SHP77 treated with DMSO at 0.1 percent for 48 hours (cell line): ENCODE measurements around the gene MAST2.
"Not testable (repeated sequence)": the region's sequence is repeated elsewhere in the genome, so short reads cannot be mapped to it uniquely, and the experiment has no call there.

ENCODE experiments used
- DNase-seq: peaks from one replicate; lab custom pipeline; 2025; lab: John Stamatoyannopoulos, UW

The MAST2 gene

GRCh38 chr1:45857755-45858492 lies 54.5 kb downstream of the MAST2 start:
- DNase-seq, result not testable (repeated sequence)

- no peak for DNase-seq
Measured at GRCh38 chr1:45859221-45859620, 55.8 kb downstream of the MAST2 start.

DNA sequence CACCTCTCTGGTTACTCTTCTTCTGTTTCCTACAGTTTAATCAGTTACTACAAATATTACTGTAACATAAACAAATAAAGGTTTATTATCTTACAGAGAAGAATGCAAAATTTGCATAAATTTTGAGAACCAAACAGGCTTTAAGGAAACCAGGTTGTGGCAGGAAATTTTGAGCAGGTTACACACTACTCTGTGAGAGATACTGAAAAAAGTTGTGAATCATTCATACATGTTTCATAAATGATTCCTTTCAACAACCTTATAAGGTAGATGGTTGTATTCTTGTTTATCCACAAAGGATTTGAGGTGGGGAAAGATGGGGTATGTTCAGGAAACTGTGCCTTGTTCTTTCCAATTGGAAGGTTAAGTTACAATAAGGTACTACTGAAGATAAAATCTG lies 58.6 kb downstream of the MAST2 start:
- DNase-seq, result no peak

GRCh38 chr1:45863218-45863617 lies 59.8 kb downstream of the MAST2 start:
- DNase-seq, result peak; percentile 28

DNA sequence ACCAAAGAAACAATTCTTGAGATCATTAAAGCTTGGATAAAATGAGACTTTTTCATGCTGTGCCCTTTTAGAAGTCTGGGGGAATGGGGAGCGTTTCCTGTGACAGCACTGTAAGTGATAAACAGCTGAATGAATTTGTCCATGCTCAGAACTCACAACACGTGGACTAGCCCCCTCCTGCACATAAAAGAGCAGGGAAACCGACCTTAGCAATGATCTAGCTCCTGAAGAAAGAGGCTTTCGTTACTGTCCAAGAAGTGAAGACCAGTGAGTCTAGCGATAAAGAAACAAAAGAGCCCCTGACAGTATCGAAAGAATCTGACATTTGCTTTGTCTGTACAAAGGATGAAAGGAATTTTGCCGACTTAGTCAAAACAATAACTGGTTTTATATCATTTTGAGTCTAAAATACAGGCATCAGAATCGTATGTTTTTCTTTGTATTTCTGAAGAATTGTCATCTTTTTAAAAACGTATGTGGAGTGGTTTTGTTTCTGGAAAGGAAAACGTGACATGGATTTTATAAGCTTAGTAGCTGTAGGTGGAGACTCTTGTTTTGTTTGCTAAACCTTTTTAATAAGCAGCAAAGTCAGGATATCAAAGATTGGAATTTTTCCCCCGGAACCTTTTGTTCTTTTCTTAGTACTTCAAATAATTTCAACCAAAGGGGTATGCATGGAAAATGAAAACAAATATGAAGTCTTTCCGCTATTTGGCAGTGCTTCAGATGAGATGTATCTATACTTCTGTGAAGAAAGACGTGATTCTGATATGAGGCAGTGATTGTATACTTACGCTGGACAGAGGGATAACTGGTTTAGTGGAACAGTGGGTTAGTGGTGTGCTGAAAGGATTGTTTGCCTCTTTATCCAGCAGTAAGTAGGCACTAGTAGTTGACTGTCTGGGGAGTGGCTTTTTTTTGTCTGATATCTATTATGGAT lies 61.0 kb downstream of the MAST2 start:
- peak; percentile 5 for DNase-seq

- no peak for DNase-seq
Measured at GRCh38 chr1:45867697-45868348, 64.4 kb downstream of the MAST2 start.

DNA sequence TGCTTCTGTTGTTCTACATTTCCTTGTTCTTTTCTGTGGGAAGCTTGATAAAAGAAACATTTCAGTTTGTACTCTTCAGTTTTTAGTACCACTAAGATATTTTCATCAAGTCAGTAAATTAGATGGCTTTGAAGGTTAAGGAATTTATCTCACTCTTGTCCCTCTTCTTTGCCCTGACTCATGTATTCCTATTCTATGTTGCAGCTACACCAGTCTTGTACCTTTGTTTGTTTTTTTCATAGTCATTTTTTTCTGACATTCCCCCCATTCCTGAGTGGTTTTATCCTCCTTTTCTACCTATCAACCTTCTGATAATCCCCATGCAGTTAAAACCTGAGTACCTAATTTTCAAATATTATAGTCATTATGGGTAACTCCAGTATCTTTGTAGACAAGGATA lies 65.4 kb downstream of the MAST2 start:
- DNase-seq, result no peak

- no peak for DNase-seq
Measured at GRCh38 chr1:45870500-45870899, 67.1 kb downstream of the MAST2 start.

DNA sequence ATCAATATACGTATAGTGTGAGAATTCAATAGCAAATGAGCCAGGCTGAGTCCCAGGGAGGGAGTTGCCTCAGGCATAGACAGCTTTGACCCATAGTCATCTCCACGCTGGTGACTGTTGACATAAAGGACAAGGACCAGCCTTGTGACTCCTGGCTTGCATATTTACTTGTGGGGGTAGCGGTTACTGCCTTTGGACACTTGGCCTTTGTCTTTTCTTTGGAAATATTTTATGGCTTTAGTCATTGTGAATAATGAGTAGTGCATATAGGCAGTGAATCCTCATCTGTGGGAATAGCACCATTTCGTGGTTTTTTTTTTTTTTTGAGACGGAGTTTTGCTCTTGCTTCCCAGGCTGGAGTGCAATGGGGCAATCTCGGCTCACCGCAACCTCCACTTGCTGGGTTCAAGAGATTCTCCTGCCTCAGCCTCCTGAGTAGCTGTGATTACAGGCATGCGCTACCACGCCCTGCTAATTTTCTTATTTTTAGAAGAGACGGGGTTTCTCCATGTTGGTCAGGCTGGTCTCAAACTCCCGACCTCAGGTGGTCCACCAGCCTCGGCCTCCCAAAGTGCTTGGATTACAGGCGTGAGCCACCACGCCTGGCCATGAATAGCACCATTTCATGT lies 68.9 kb downstream of the MAST2 start:
- not testable (repeated sequence) for DNase-seq

- DNase-seq, result peak; percentile 48
Measured at GRCh38 chr1:45876000-45876617, 72.7 kb downstream of the MAST2 start.

DNA sequence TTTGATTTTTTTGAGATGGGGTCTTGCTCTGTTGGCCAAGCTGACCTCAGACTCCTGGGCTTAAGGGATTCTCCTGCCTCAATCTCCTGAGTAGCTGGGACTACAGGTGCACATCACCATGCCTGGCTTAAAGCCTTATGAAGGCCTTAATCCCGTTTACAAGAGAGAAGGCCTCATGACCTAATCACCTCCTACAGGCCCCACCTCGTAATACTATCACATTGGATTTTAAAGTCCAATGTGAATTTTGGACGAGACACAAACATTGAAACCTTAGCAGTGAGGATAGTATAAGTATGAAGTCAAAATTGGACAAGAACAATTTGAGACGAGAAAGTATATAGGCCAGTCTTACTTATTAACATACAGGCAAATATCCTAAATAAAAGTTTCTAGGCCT lies 73.9 kb downstream of the MAST2 start:
- no peak for DNase-seq

GRCh38 chr1:45879885-45880598 lies 76.6 kb downstream of the MAST2 start:
- DNase-seq, result no peak

DNA sequence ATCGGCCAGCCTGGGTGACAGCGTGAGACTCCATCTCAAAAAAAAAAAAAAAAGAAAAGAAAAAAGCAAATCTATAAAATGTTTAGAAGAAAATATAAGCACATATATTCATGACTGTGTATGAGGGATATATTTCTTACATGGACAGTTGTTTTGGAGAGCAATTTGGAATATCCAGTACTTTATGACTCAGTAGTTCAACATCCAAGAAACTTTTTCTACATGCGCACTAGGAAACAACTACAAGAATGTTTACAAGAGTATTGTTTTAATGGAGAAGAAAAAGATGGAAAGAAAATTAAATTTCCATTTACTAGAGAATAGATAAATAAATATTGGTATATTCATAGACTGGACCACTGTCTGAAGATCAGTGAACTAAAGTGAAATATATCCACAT lies 77.5 kb downstream of the MAST2 start:
- DNase-seq, result no peak

- DNase-seq, result no peak
Measured at GRCh38 chr1:45883658-45884057, 80.2 kb downstream of the MAST2 start.

- no peak for DNase-seq
Measured at GRCh38 chr1:45884700-45885099, 81.3 kb downstream of the MAST2 start.

- no peak for DNase-seq
Measured at GRCh38 chr1:45886229-45886628, 82.8 kb downstream of the MAST2 start.

- no peak for DNase-seq
Measured at GRCh38 chr1:45887156-45887842, 83.9 kb downstream of the MAST2 start.

GRCh38 chr1:45890078-45890477 lies 86.7 kb downstream of the MAST2 start:
- no peak for DNase-seq

GRCh38 chr1:45891087-45891486 lies 87.7 kb downstream of the MAST2 start:
- no peak for DNase-seq

- DNase-seq, result no peak
Measured at GRCh38 chr1:45892068-45892785, 88.8 kb downstream of the MAST2 start.
